ENCODE results near the gene OXNAD1. TPM values are rescaled to one million over a fixed set of nuclear protein-coding genes. Genes with fewer than 3 reads are reported as not detected.

The OXNAD1 gene
- total and polyA plus RNA-seq, 2 experiments from 2014 or later, result 9.8 to 10.8 TPM

DNA sequence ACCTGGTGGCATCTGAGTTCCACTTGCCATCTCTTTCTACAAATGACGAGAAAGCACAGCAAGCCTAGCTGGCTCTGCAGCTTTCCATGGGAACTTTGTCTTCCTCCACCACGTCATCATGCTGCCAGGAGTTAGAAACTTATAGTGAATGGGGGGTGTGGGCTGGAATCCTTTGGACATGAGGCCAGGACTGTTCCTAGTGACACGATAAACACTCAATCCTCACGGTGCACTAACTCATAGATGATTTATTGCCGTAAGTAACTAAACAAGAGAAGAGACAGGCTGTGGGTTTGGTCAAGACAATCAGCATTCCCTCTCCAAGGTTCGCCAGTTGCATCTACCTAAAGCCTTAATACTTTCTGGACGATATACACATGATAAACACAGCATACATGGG is 50.6 kb downstream of the OXNAD1 start:
- H3K4me3 ChIP-seq, result no peak overlapping the region
- peaks cover 20% of the 10 kb centered on the region; the same call in 1 of the 2 replicates for H3F3A ChIP-seq (ENCODE audit: insufficient read depth)
- no peaks in the 10 kb centered on the region for H3K9me2 ChIP-seq (ENCODE audit: insufficient read depth)
- H3K27me3 ChIP-seq (replicated peaks; ENCODE audit: insufficient read depth), result no peaks in the 10 kb centered on the region
- TF ChIP-seq EZH2 (IDR thresholded peaks at IDR 0.05; ENCODE audit: insufficient read depth, poor library complexity, severe bottlenecking) (no peak), EZH2phosphoT487 (IDR thresholded peaks at IDR 0.05; ENCODE audit: insufficient read depth, low read depth) (no peak)
- in situ Hi-C loops (cut with MboI), result no loop called here
- peaks cover 13% of the 10 kb centered on the region for H3K4me1 ChIP-seq (ENCODE audit: insufficient read depth)
- no peak overlapping the region for H3K27ac ChIP-seq
- DNase-seq, result no peak
- no peaks in the 10 kb centered on the region for H3K9me3 ChIP-seq (ENCODE audit: low read depth)
- H2AFZ ChIP-seq, result no peak overlapping the region
- H3K36me3 ChIP-seq (ENCODE audit: low read depth), result peaks cover 26% of the 10 kb centered on the region; the same call in 1 of the 2 replicates
- no peaks in the 10 kb centered on the region for H3K79me2 ChIP-seq (ENCODE audit: insufficient read depth)
- no peak overlapping the region for H3K9ac ChIP-seq
- 85% methylated on average over 7 of the region's 7 CpGs for WGBS, 2 experiments (ENCODE audit: low coverage in 1 of 2, low lambda C conversion rate in 2 of 2, missing lambda C conversion rate in 2 of 2)
- no peak overlapping the region for H3K4me2 ChIP-seq (ENCODE audit: unreplicated experiment)
- peaks cover 4% of the 10 kb centered on the region; the same call in 1 of the 2 replicates for H4K20me1 ChIP-seq (ENCODE audit: insufficient read depth)

DNA sequence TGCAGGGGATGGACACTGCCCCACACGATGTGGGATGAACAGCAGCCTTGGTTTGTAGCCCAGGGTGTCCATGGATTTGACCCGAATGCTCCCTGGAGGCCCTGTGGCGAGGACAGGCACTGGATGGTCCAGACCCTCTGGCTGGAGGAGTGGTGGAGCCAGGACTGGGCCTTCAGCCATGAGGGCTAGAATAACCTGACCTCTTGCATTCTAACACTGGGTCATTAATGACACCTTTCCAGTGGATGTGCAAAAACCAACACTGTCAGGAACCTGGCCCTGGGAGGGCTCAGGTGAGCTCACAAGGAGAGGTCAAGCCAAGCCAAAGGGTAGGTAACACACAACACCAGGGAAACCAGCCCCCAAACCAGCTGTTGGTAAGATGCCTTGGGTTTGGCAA is 51.4 kb downstream of the OXNAD1 start:
- DNase-seq, result no peak
- H3F3A ChIP-seq (ENCODE audit: insufficient read depth), result peaks cover 20% of the 10 kb centered on the region; the same call in 1 of the 2 replicates
- H3K4me1 ChIP-seq (ENCODE audit: insufficient read depth), result peaks cover 13% of the 10 kb centered on the region
- WGBS, 2 experiments (ENCODE audit: low coverage in 1 of 2, low lambda C conversion rate in 2 of 2, missing lambda C conversion rate in 2 of 2), result 78 to 81% methylated on average over 3 of the region's 3 CpGs
- H3K79me2 ChIP-seq (ENCODE audit: insufficient read depth), result no peaks in the 10 kb centered on the region
- no peak overlapping the region for H3K4me3 ChIP-seq
- no peaks in the 10 kb centered on the region for H3K27me3 ChIP-seq (replicated peaks; ENCODE audit: insufficient read depth)
- in situ Hi-C loops (cut with MboI), result no loop called here
- peaks cover 26% of the 10 kb centered on the region; the same call in 1 of the 2 replicates for H3K36me3 ChIP-seq (ENCODE audit: low read depth)
- H3K9me2 ChIP-seq (ENCODE audit: insufficient read depth), result no peaks in the 10 kb centered on the region
- H3K27ac ChIP-seq, result no peak overlapping the region
- H2AFZ ChIP-seq, result no peak overlapping the region
- H4K20me1 ChIP-seq (ENCODE audit: insufficient read depth), result peaks cover 4% of the 10 kb centered on the region; the same call in 1 of the 2 replicates
- no peaks in the 10 kb centered on the region for H3K9me3 ChIP-seq (ENCODE audit: low read depth)
- no peak overlapping the region for H3K9ac ChIP-seq
- no peak for TF ChIP-seq EZH2 (IDR thresholded peaks at IDR 0.05; ENCODE audit: insufficient read depth, poor library complexity, severe bottlenecking)
- TF ChIP-seq EZH2phosphoT487 (IDR thresholded peaks at IDR 0.05; ENCODE audit: insufficient read depth, low read depth), result no peak
- H3K4me2 ChIP-seq (ENCODE audit: unreplicated experiment), result no peak overlapping the region

DNA sequence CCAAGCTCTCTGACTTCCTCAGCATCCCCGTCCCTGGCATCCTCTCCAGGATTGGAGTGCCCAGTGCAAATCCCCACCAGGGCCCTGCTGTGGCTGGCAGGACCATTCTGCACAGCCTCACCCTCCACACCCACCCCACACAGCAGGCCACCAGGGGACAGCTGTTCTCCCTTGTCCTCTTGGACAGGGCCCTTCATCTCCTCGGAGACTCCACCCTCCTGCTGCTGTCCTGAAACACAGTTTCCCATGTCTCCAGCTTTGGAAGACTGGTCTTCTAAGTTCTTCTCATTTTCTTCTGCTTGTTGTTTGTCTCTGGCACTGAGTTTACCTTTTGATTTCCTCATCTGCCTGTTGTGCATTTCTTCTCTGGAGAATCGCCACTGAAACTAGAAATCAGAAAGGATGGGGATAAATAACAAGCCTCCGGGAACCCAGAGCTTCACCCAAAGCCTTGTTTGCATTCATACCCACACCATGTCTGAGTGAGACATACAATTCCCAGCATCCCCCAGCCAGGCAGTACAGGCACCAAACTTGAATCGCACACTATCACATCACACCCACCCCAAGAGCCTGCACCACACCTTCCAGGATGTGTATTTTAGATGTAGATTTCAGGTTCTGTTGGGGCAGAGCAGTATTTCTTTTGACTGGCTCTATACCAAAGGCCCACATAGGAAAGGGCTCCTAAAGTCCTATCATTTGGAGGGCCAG is 52.0 kb downstream of the OXNAD1 start:
- Histone ChIP-seq H3K9me2 (ENCODE audit: insufficient read depth) (no peaks in the 10 kb centered on the region), H3K27me3 (replicated peaks; ENCODE audit: insufficient read depth) (no peaks in the 10 kb centered on the region), H3K27ac (no peak overlapping the region), H4K20me1 (ENCODE audit: insufficient read depth) (peaks cover 4% of the 10 kb centered on the region; the same call in 1 of the 2 replicates), H3K9ac (no peak overlapping the region), H3K36me3 (ENCODE audit: low read depth) (peaks cover 26% of the 10 kb centered on the region; the same call in 1 of the 2 replicates), H3F3A (ENCODE audit: insufficient read depth) (peaks cover 14% of the 10 kb centered on the region; the same call in 1 of the 2 replicates), H3K79me2 (ENCODE audit: insufficient read depth) (no peaks in the 10 kb centered on the region), H3K4me3 (no peak overlapping the region), H3K4me1 (ENCODE audit: insufficient read depth) (peaks cover 7% of the 10 kb centered on the region), H3K4me2 (ENCODE audit: unreplicated experiment) (no peak overlapping the region), H2AFZ (no peak overlapping the region), H3K9me3 (ENCODE audit: low read depth) (no peaks in the 10 kb centered on the region)
- TF ChIP-seq EZH2 (IDR thresholded peaks at IDR 0.05; ENCODE audit: insufficient read depth, poor library complexity, severe bottlenecking) (no peak), EZH2phosphoT487 (IDR thresholded peaks at IDR 0.05; ENCODE audit: insufficient read depth, low read depth) (no peak)
- in situ Hi-C loops (cut with MboI), result no loop called here
- no peak for DNase-seq
- 59 to 70% methylated on average over 5 of the region's 5 CpGs for WGBS, 2 experiments (ENCODE audit: low coverage in 1 of 2, low lambda C conversion rate in 2 of 2, missing lambda C conversion rate in 2 of 2)

DNA sequence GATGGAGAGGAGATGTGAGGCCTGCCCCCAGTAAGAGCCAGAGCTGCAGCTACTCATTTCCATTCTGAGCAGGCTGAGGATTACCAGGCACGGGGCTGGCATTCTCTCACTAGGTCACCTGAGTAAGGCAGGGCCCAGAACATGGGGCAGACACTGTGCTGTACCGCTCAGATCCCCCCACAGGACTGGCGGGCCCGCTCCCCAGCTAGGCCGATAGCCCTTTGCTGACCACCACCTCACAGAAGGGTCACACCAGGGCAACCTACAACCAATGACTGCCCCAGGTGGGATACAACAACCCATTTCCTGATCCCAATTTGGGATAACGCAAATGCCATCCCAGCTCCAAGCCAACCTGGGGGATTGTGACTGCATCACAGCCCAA is 52.5 kb downstream of the OXNAD1 start:
- no peaks in the 10 kb centered on the region for H3K79me2 ChIP-seq (ENCODE audit: insufficient read depth)
- no peak for DNase-seq
- WGBS, 2 experiments (ENCODE audit: low coverage in 1 of 2, low lambda C conversion rate in 2 of 2, missing lambda C conversion rate in 2 of 2), result 98 to 99% methylated on average over 6 of the region's 6 CpGs
- H3K4me1 ChIP-seq (ENCODE audit: insufficient read depth), result peaks cover 3% of the 10 kb centered on the region
- H3K9ac ChIP-seq, result no peak overlapping the region
- H3K9me3 ChIP-seq (ENCODE audit: low read depth), result no peaks in the 10 kb centered on the region
- no peak for TF ChIP-seq EZH2 (IDR thresholded peaks at IDR 0.05; ENCODE audit: insufficient read depth, poor library complexity, severe bottlenecking)
- no peak for TF ChIP-seq EZH2phosphoT487 (IDR thresholded peaks at IDR 0.05; ENCODE audit: insufficient read depth, low read depth)
- no peaks in the 10 kb centered on the region for H3K27me3 ChIP-seq (replicated peaks; ENCODE audit: insufficient read depth)
- H3K4me2 ChIP-seq (ENCODE audit: unreplicated experiment), result no peak overlapping the region
- peaks cover 4% of the 10 kb centered on the region; the same call in 1 of the 2 replicates for H4K20me1 ChIP-seq (ENCODE audit: insufficient read depth)
- in situ Hi-C loops (cut with MboI), result no loop called here
- peaks cover 11% of the 10 kb centered on the region; the same call in 1 of the 2 replicates for H3F3A ChIP-seq (ENCODE audit: insufficient read depth)
- H3K4me3 ChIP-seq, result no peak overlapping the region
- H3K27ac ChIP-seq, result no peak overlapping the region
- no peak overlapping the region for H2AFZ ChIP-seq
- no peaks in the 10 kb centered on the region for H3K9me2 ChIP-seq (ENCODE audit: insufficient read depth)
- H3K36me3 ChIP-seq (ENCODE audit: low read depth), result peaks cover 26% of the 10 kb centered on the region; the same call in 1 of the 2 replicates

All from GM23248 (cell line).